ENCODE results near the gene SLC20A1.

The SLC20A1 gene

DNA sequence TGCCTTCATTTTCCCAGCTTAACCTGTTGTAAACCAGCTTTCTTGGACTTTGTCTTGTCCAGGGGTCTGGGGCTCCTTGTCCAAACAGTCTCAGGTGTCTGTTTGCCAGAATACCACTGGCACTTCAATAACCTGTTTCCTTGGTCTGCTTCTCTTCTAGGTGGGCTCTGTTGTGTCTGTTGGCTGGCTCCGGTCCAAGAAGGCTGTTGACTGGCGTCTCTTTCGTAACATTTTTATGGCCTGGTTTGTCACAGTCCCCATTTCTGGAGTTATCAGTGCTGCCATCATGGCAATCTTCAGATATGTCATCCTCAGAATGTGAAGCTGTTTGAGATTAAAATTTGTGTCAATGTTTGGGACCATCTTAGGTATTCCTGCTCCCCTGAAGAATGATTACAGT lies 17.0 kb downstream of the SLC20A1 start:
- no CpG with 5 or more reads among the region's 3 CpGs for WGBS, 2 donors (ENCODE audit: extremely low coverage in 2 of 2, insufficient read length in 2 of 2, insufficient replicate concordance in 1 of 2)
- no peak overlapping the region for H3K4ac ChIP-seq (ENCODE audit: low read length)

DNA sequence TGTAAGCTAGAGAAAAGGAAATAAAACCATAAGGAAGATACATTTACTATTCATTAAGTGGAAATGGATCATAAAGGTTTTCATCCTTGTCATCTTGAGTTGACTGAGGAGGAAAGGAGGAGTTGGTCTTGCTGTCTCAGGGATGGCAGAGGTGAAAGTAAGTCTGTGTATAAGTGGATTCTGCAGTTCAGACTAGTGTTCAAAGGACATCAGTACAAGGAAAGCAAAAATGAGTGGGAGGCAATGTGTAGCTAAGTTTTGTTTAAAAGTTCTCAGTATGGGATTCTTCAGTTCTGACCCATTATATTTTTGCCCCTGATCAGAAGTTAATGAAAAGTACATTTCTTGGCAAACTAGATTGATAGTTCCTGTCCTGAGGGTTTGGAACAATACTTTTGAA lies 18.9 kb downstream of the SLC20A1 start:
- H3K4me1 ChIP-seq (ENCODE audit: control insufficient read depth in 2 of 2, insufficient read depth in 1 of 2, low read depth in 1 of 2, low read length in 2 of 2) = no peaks in the 10 kb centered on the region
- H2BK120ac ChIP-seq (ENCODE audit: low read depth, low read length) = no peak overlapping the region
- no peak overlapping the region for H3K14ac ChIP-seq (ENCODE audit: low read length)
- H2BK12ac ChIP-seq (ENCODE audit: low read length) = no peak overlapping the region
- no peak for DNase-seq (ENCODE audit: low spot score)
- no peak overlapping the region for H2BK5ac ChIP-seq (ENCODE audit: low read length)
- no peak overlapping the region for H3K18ac ChIP-seq (ENCODE audit: low read length)
- peaks cover 4% of the 10 kb centered on the region for H3K79me1 ChIP-seq (ENCODE audit: low read depth, low read length)
- no peaks in the 10 kb centered on the region for H3K9me3 ChIP-seq (replicated peaks in 1 of 2; ENCODE audit: control insufficient read depth in 2 of 2, insufficient read depth in 1 of 2, low read depth in 1 of 2, low read length in 2 of 2)
- no peak overlapping the region for H3K4ac ChIP-seq (ENCODE audit: low read length)
- H2AK5ac ChIP-seq (ENCODE audit: low read depth, low read length) = no peak overlapping the region
- no peak overlapping the region for H3K23ac ChIP-seq (ENCODE audit: low read depth, low read length, poor library complexity)
- H3K27ac ChIP-seq (replicated peaks; ENCODE audit: low read length) = no peak overlapping the region
- H2BK15ac ChIP-seq (ENCODE audit: low read length) = no peak overlapping the region
- no peak overlapping the region for H4K8ac ChIP-seq (ENCODE audit: low read depth, low read length)
- peaks cover 18 to 71% of the 10 kb centered on the region in 2 donors for H3K36me3 ChIP-seq (replicated peaks in 1 of 2; ENCODE audit: control insufficient read depth in 2 of 2, insufficient read depth in 2 of 2, low read length in 2 of 2)
- H3K9ac ChIP-seq (ENCODE audit: low read depth, low read length, poor library complexity) = no peak overlapping the region
- H2AFZ ChIP-seq (ENCODE audit: low read length) = no peak overlapping the region
- H4K91ac ChIP-seq (ENCODE audit: low read depth, low read length, poor library complexity) = no peak overlapping the region
- no peak overlapping the region for H3K4me2 ChIP-seq (ENCODE audit: insufficient read depth, low read length, poor library complexity, severe bottlenecking)
- no peaks in the 10 kb centered on the region for H3K27me3 ChIP-seq (ENCODE audit: control insufficient read depth in 3 of 3, insufficient read depth in 3 of 3, low read depth in 1 of 3, low read length in 3 of 3)
- H3K4me3 ChIP-seq (ENCODE audit: low read length in 2 of 2) = no peak overlapping the region

More for the DNA sequence above, 17.0 kb downstream of the SLC20A1 start:
- no peaks in the 10 kb centered on the region for H3K9me3 ChIP-seq (replicated peaks in 1 of 2; ENCODE audit: control insufficient read depth in 2 of 2, insufficient read depth in 1 of 2, low read depth in 1 of 2, low read length in 2 of 2)
- no peaks in the 10 kb centered on the region for H3K27me3 ChIP-seq (ENCODE audit: control insufficient read depth in 3 of 3, insufficient read depth in 3 of 3, low read depth in 1 of 3, low read length in 3 of 3)
- no peak overlapping the region for H3K9ac ChIP-seq (ENCODE audit: low read depth, low read length, poor library complexity)
- no peak overlapping the region for H3K27ac ChIP-seq (replicated peaks; ENCODE audit: low read length)
- no peak overlapping the region for H2BK12ac ChIP-seq (ENCODE audit: low read length)
- no peak overlapping the region for H4K8ac ChIP-seq (ENCODE audit: low read depth, low read length)
- no peak overlapping the region for H3K23ac ChIP-seq (ENCODE audit: low read depth, low read length, poor library complexity)
- no peak overlapping the region for H3K4me2 ChIP-seq (ENCODE audit: insufficient read depth, low read length, poor library complexity, severe bottlenecking)
- no peak overlapping the region for H2AK5ac ChIP-seq (ENCODE audit: low read depth, low read length)
- no peak overlapping the region for H2BK5ac ChIP-seq (ENCODE audit: low read length)
- no peak overlapping the region for H3K18ac ChIP-seq (ENCODE audit: low read length)
- no peak overlapping the region for H4K91ac ChIP-seq (ENCODE audit: low read depth, low read length, poor library complexity)
- H3K14ac ChIP-seq (ENCODE audit: low read length) = no peak overlapping the region
- no peak overlapping the region for H2BK120ac ChIP-seq (ENCODE audit: low read depth, low read length)
- H3K36me3 ChIP-seq (replicated peaks in 1 of 2; ENCODE audit: control insufficient read depth in 2 of 2, insufficient read depth in 2 of 2, low read length in 2 of 2) = peaks cover 32 to 91% of the 10 kb centered on the region in 2 donors
- H2BK15ac ChIP-seq (ENCODE audit: low read length) = no peak overlapping the region
- H3K4me3 ChIP-seq (ENCODE audit: low read length in 2 of 2) = no peak overlapping the region
- no peaks in the 10 kb centered on the region for H3K4me1 ChIP-seq (ENCODE audit: control insufficient read depth in 2 of 2, insufficient read depth in 1 of 2, low read depth in 1 of 2, low read length in 2 of 2)
- DNase-seq (ENCODE audit: low spot score) = no peak
- no peak overlapping the region for H2AFZ ChIP-seq (ENCODE audit: low read length)
- H3K79me1 ChIP-seq (ENCODE audit: low read depth, low read length) = peaks cover 4% of the 10 kb centered on the region

GRCh38 chr2:112665113-112665780 lies 19.5 kb downstream of the SLC20A1 start:
- H3K18ac ChIP-seq (ENCODE audit: low read length) = no peak overlapping the region
- DNase-seq (ENCODE audit: low spot score) = no peak
- no CpG with 5 or more reads among the region's 8 CpGs for WGBS, 2 donors (ENCODE audit: extremely low coverage in 2 of 2, insufficient read length in 2 of 2, insufficient replicate concordance in 1 of 2)
- H2BK5ac ChIP-seq (ENCODE audit: low read length) = no peak overlapping the region
- peaks cover 2% of the 10 kb centered on the region for H3K79me1 ChIP-seq (ENCODE audit: low read depth, low read length)
- H3K23ac ChIP-seq (ENCODE audit: low read depth, low read length, poor library complexity) = no peak overlapping the region
- H3K4ac ChIP-seq (ENCODE audit: low read length) = no peak overlapping the region
- H3K4me1 ChIP-seq (ENCODE audit: control insufficient read depth in 2 of 2, insufficient read depth in 1 of 2, low read depth in 1 of 2, low read length in 2 of 2) = no peaks in the 10 kb centered on the region
- no peak overlapping the region for H2BK12ac ChIP-seq (ENCODE audit: low read length)
- no peak overlapping the region for H4K8ac ChIP-seq (ENCODE audit: low read depth, low read length)
- no peak overlapping the region for H3K14ac ChIP-seq (ENCODE audit: low read length)
- no peak overlapping the region for H2AK5ac ChIP-seq (ENCODE audit: low read depth, low read length)
- no peaks in the 10 kb centered on the region for H3K9me3 ChIP-seq (replicated peaks in 1 of 2; ENCODE audit: control insufficient read depth in 2 of 2, insufficient read depth in 1 of 2, low read depth in 1 of 2, low read length in 2 of 2)
- no peak overlapping the region for H3K4me2 ChIP-seq (ENCODE audit: insufficient read depth, low read length, poor library complexity, severe bottlenecking)
- no peak overlapping the region for H2BK15ac ChIP-seq (ENCODE audit: low read length)
- peaks cover 15 to 65% of the 10 kb centered on the region in 2 donors for H3K36me3 ChIP-seq (replicated peaks in 1 of 2; ENCODE audit: control insufficient read depth in 2 of 2, insufficient read depth in 2 of 2, low read length in 2 of 2)
- no peak overlapping the region for H3K4me3 ChIP-seq (ENCODE audit: low read length in 2 of 2)
- no peak overlapping the region for H2AFZ ChIP-seq (ENCODE audit: low read length)
- no peaks in the 10 kb centered on the region for H3K27me3 ChIP-seq (ENCODE audit: control insufficient read depth in 3 of 3, insufficient read depth in 3 of 3, low read depth in 1 of 3, low read length in 3 of 3)
- no peak overlapping the region for H3K9ac ChIP-seq (ENCODE audit: low read depth, low read length, poor library complexity)
- H2BK120ac ChIP-seq (ENCODE audit: low read depth, low read length) = no peak overlapping the region
- no peak overlapping the region for H3K27ac ChIP-seq (replicated peaks; ENCODE audit: low read length)
- no peak overlapping the region for H4K91ac ChIP-seq (ENCODE audit: low read depth, low read length, poor library complexity)

DNA sequence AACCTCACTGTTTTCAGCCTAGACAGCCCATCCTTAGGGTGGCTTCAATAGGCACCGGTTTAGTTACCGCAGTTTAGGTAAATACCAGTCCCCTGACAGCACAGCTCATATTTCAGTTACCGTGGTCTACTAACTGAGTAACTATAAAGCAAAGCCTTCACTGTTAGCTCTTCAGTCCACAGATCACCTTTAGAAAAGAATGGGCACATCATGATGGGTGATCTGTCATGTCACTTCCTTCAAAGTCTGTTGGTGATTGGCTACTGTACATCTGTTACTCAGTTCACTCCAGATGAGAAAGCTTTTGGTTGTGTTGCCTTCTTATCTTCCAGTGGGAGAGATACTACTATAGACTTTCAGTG lies 21.0 kb downstream of the SLC20A1 start:
- no peak overlapping the region for H3K4ac ChIP-seq (ENCODE audit: low read length)
- no peak overlapping the region for H3K4me3 ChIP-seq (ENCODE audit: low read length in 2 of 2)
- no peak overlapping the region for H2BK5ac ChIP-seq (ENCODE audit: low read length)
- H2AK5ac ChIP-seq (ENCODE audit: low read depth, low read length) = no peak overlapping the region
- H4K91ac ChIP-seq (ENCODE audit: low read depth, low read length, poor library complexity) = no peak overlapping the region
- H2BK15ac ChIP-seq (ENCODE audit: low read length) = no peak overlapping the region
- H3K27me3 ChIP-seq (ENCODE audit: control insufficient read depth in 3 of 3, insufficient read depth in 3 of 3, low read depth in 1 of 3, low read length in 3 of 3) = no peaks in the 10 kb centered on the region
- no peak overlapping the region for H4K8ac ChIP-seq (ENCODE audit: low read depth, low read length)
- H3K14ac ChIP-seq (ENCODE audit: low read length) = no peak overlapping the region
- H3K27ac ChIP-seq (replicated peaks; ENCODE audit: low read length) = no peak overlapping the region
- H3K4me2 ChIP-seq (ENCODE audit: insufficient read depth, low read length, poor library complexity, severe bottlenecking) = no peak overlapping the region
- no peak overlapping the region for H3K9ac ChIP-seq (ENCODE audit: low read depth, low read length, poor library complexity)
- WGBS, 2 donors (ENCODE audit: extremely low coverage in 2 of 2, insufficient read length in 2 of 2, insufficient replicate concordance in 1 of 2) = no CpG with 5 or more reads among the region's 3 CpGs
- H2BK12ac ChIP-seq (ENCODE audit: low read length) = no peak overlapping the region
- peaks cover 0 to under 1% of the 10 kb centered on the region in 2 donors for H3K4me1 ChIP-seq (ENCODE audit: control insufficient read depth in 2 of 2, insufficient read depth in 1 of 2, low read depth in 1 of 2, low read length in 2 of 2)
- H2AFZ ChIP-seq (ENCODE audit: low read length) = no peak overlapping the region
- no peaks in the 10 kb centered on the region for H3K9me3 ChIP-seq (replicated peaks in 1 of 2; ENCODE audit: control insufficient read depth in 2 of 2, insufficient read depth in 1 of 2, low read depth in 1 of 2, low read length in 2 of 2)
- no peak overlapping the region for H3K18ac ChIP-seq (ENCODE audit: low read length)
- DNase-seq (ENCODE audit: low spot score) = no peak
- no peak overlapping the region for H2BK120ac ChIP-seq (ENCODE audit: low read depth, low read length)
- no peak overlapping the region for H3K23ac ChIP-seq (ENCODE audit: low read depth, low read length, poor library complexity)
- H3K36me3 ChIP-seq (replicated peaks in 1 of 2; ENCODE audit: control insufficient read depth in 2 of 2, insufficient read depth in 2 of 2, low read length in 2 of 2) = peaks cover 9 to 50% of the 10 kb centered on the region in 2 donors
- H3K79me1 ChIP-seq (ENCODE audit: low read depth, low read length) = no peaks in the 10 kb centered on the region

Data from neuronal stem cell (in vitro differentiated cells).